Measurements from ENCODE around the gene ACACA.

The ACACA gene

GRCh38 chr17:37239690-37240334 lies 166.8 kb downstream of the ACACA start:
- Histone ChIP-seq H3K4me1 (ENCODE audit: low read length) (no peaks in the 10 kb centered on the region), H3K9me2 (replicated peaks; ENCODE audit: insufficient read depth, low read length) (no peaks in the 10 kb centered on the region), H4K20me1 (ENCODE audit: insufficient read depth, low read length) (no peaks in the 10 kb centered on the region; the same call in 1 of the 2 replicates), H3K27ac (ENCODE audit: low read length) (no peak overlapping the region), H2AFZ (ENCODE audit: low read length) (no peak overlapping the region), H3K9me3 (replicated peaks; ENCODE audit: insufficient read depth, low read length) (no peaks in the 10 kb centered on the region), H3K36me3 (replicated peaks; ENCODE audit: insufficient read depth, low read length) (peaks cover 2% of the 10 kb centered on the region; the same call in 1 of the 2 replicates), H3K9ac (ENCODE audit: low read length) (no peak overlapping the region), H3K79me2 (ENCODE audit: low read length) (no peaks in the 10 kb centered on the region), H3F3A (ENCODE audit: insufficient read depth, low read length) (no peaks in the 10 kb centered on the region), H3K4me3 (ENCODE audit: low read length) (no peak overlapping the region), H3K27me3 (replicated peaks; ENCODE audit: insufficient read depth, low read length) (no peaks in the 10 kb centered on the region), H3K4me2 (ENCODE audit: low read depth, low read length) (no peak overlapping the region)
- DNase-seq = peak; percentile 12
- TF ChIP-seq, protein P1, sequence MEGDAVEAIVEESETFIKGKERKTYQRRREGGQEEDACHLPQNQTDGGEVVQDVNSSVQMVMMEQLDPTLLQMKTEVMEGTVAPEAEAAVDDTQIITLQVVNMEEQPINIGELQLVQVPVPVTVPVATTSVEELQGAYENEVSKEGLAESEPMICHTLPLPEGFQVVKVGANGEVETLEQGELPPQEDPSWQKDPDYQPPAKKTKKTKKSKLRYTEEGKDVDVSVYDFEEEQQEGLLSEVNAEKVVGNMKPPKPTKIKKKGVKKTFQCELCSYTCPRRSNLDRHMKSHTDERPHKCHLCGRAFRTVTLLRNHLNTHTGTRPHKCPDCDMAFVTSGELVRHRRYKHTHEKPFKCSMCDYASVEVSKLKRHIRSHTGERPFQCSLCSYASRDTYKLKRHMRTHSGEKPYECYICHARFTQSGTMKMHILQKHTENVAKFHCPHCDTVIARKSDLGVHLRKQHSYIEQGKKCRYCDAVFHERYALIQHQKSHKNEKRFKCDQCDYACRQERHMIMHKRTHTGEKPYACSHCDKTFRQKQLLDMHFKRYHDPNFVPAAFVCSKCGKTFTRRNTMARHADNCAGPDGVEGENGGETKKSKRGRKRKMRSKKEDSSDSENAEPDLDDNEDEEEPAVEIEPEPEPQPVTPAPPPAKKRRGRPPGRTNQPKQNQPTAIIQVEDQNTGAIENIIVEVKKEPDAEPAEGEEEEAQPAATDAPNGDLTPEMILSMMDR (IDR thresholded peaks at IDR 0.05; ENCODE audit: low read length) = peak; percentile 66
- TF ChIP-seq EZH2 (optimal IDR thresholded peaks at IDR 0.05; ENCODE audit: low read depth, low read length) = no peak

DNA sequence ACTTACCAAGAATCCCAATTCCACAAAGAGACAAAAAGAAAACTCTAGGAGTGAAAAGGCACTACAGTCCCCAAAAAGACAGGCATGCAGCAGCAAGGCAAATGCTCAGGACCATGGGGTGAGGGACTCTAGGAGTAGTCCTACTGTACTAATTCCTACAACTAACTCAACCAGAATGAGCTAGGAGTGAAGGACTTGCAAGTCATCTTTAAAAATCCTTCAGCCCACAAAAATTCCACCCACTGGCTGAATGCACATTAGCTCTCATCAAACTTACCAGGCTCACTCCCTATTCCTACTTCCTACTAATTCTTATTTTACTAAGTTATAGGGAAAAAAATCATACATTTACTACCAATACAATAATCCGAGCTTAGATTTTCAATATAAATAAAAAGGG lies 172.5 kb downstream of the ACACA start:
- TF ChIP-seq, protein P1 (IDR thresholded peaks at IDR 0.05; ENCODE audit: low read length) = no peak
- TF ChIP-seq EZH2phosphoT487 (IDR thresholded peaks at IDR 0.05; ENCODE audit: low read length) = no peak
- TF ChIP-seq EZH2 (optimal IDR thresholded peaks at IDR 0.05; ENCODE audit: low read depth, low read length) = no peak
- DNase-seq = no peak
- Histone ChIP-seq H3K27ac (ENCODE audit: low read length) (no peak overlapping the region), H3K4me2 (ENCODE audit: low read depth, low read length) (no peak overlapping the region), H3K36me3 (replicated peaks; ENCODE audit: insufficient read depth, low read length) (peaks cover 2% of the 10 kb centered on the region; the same call in 1 of the 2 replicates), H4K20me1 (ENCODE audit: insufficient read depth, low read length) (no peaks in the 10 kb centered on the region), H2AFZ (ENCODE audit: low read length) (no peak overlapping the region), H3K27me3 (replicated peaks; ENCODE audit: insufficient read depth, low read length) (no peaks in the 10 kb centered on the region), H3K79me2 (ENCODE audit: low read length) (no peaks in the 10 kb centered on the region), H3K9me3 (replicated peaks; ENCODE audit: insufficient read depth, low read length) (no peaks in the 10 kb centered on the region), H3K4me3 (ENCODE audit: low read length) (no peak overlapping the region), H3K4me1 (ENCODE audit: low read length) (no peaks in the 10 kb centered on the region), H3F3A (ENCODE audit: insufficient read depth, low read length) (no peaks in the 10 kb centered on the region), H3K9ac (ENCODE audit: low read length) (no peak overlapping the region), H3K9me2 (replicated peaks; ENCODE audit: insufficient read depth, low read length) (no peaks in the 10 kb centered on the region)

- no peaks in the 10 kb centered on the region for H3K9me3 ChIP-seq (replicated peaks; ENCODE audit: insufficient read depth, low read length)
- no peak for DNase-seq
- no peaks in the 10 kb centered on the region for H3K4me1 ChIP-seq (ENCODE audit: low read length)
- no peaks in the 10 kb centered on the region for H3K79me2 ChIP-seq (ENCODE audit: low read length)
- H3K27me3 ChIP-seq (replicated peaks; ENCODE audit: insufficient read depth, low read length) = no peaks in the 10 kb centered on the region
- TF ChIP-seq, protein P1 (IDR thresholded peaks at IDR 0.05; ENCODE audit: low read length) = no peak
- TF ChIP-seq EZH2 (optimal IDR thresholded peaks at IDR 0.05; ENCODE audit: low read depth, low read length) (no peak), EZH2phosphoT487 (IDR thresholded peaks at IDR 0.05; ENCODE audit: low read length) (no peak)
- peaks cover 2% of the 10 kb centered on the region; the same call in 1 of the 2 replicates for H3K36me3 ChIP-seq (replicated peaks; ENCODE audit: insufficient read depth, low read length)
- H3K9me2 ChIP-seq (replicated peaks; ENCODE audit: insufficient read depth, low read length) = no peaks in the 10 kb centered on the region
- H3K4me3 ChIP-seq (ENCODE audit: low read length) = no peak overlapping the region
- no peaks in the 10 kb centered on the region for H4K20me1 ChIP-seq (ENCODE audit: insufficient read depth, low read length)
- H3K27ac ChIP-seq (ENCODE audit: low read length) = no peak overlapping the region
- H3F3A ChIP-seq (ENCODE audit: insufficient read depth, low read length) = no peaks in the 10 kb centered on the region
- H2AFZ ChIP-seq (ENCODE audit: low read length) = no peak overlapping the region
- no peak overlapping the region for H3K4me2 ChIP-seq (ENCODE audit: low read depth, low read length)
- no peak overlapping the region for H3K9ac ChIP-seq (ENCODE audit: low read length)
Observed at GRCh38 chr17:37233036-37233435, 173.6 kb downstream of the ACACA start.

Measured in MM.1S (cell line).